H1 (cell line): Measurements from ENCODE around the gene POLDIP2. TPM values are rescaled to one million over a fixed set of nuclear protein-coding genes. Genes with fewer than 3 reads are reported as not detected.

Experiments used
- CTCF ChIA-PET: fragments of 300-600 bp; sonication (Branson Sonifier 250); formaldehyde crosslinking; loops from one replicate; lab custom pipeline; 2021; ENCODE audit not compliant: partially characterized antibody; lab: Charles Lee
- POLR2A ChIA-PET: fragments of 300-600 bp; sonication (Branson Sonifier 250); formaldehyde crosslinking; loops from one replicate; lab custom pipeline; 2021; ENCODE audit warnings: inconsistent platforms; ENCODE audit not compliant: partially characterized antibody; lab: Charles Lee
- DNase-seq, 2 experiments: peaks; one replicate each; pipeline versions ENCODE4 v3.0.0 to v3.0.0-alpha.2; 2010 to 2022; ENCODE audit warnings: low spot score in 2 of 2, low read depth in 1 of 2, mixed read lengths in 1 of 2
- FAIRE-seq: peaks from 2 replicates; lab custom pipeline; 2011; peaks lifted over from hg19 to GRCh38; lab: Jason Lieb, UNC
- H2AFZ ChIP-seq: 2 replicates; pipeline ENCODE4 v1.8.1; 2012; ENCODE audit warnings: low read length, inconsistent platforms
- H2AK5ac ChIP-seq: 2 replicates; pipeline ENCODE4 v1.6.1; 2013; ENCODE audit warnings: low read depth, low read length
- H2BK120ac ChIP-seq: replicated peaks from 2 replicates; pipeline ENCODE3; 2013; ENCODE audit warnings: low read depth, low read length, inconsistent platforms
- H2BK12ac ChIP-seq: 2 replicates; pipeline ENCODE4 v1.6.1; 2013; ENCODE audit warnings: low read depth, low read length
- H2BK15ac ChIP-seq: 2 replicates; pipeline ENCODE4 v1.6.1; 2013; ENCODE audit warnings: low read length
- H2BK20ac ChIP-seq: 2 replicates; pipeline ENCODE4 v1.6.1; 2013; ENCODE audit warnings: low read length
- H2BK5ac ChIP-seq: 2 replicates; pipeline ENCODE4 v1.6.1; 2013; ENCODE audit warnings: low read depth, low read length
- H3K14ac ChIP-seq: 2 replicates; pipeline ENCODE4 v1.6.1; 2013; ENCODE audit warnings: inconsistent platforms; ENCODE audit not compliant: insufficient read length
- H3K18ac ChIP-seq: 2 replicates; pipeline ENCODE4 v1.6.1; 2013; ENCODE audit warnings: low read length; ENCODE audit errors: extremely low read depth
- H3K23ac ChIP-seq: 2 replicates; pipeline ENCODE4 v1.6.1; 2013; ENCODE audit warnings: inconsistent platforms; ENCODE audit not compliant: insufficient read length
- H3K23me2 ChIP-seq: 2 replicates; pipeline ENCODE4 v1.6.1; 2013; ENCODE audit warnings: low read depth, low read length
- H3K27ac ChIP-seq: 2 replicates; pipeline ENCODE4 v1.6.1; 2011; ENCODE audit warnings: low read depth, low read length, inconsistent platforms
- H3K27me3 ChIP-seq, 4 experiments: replicated peaks in 1 of 4; 1 replicate in 1 of 4; 2 replicates in 3 of 4; pipeline versions ENCODE4 v1.6.1 to v1.8.1; 2011 to 2013; ENCODE audit warnings: low read length in 3 of 4, mild to moderate bottlenecking in 3 of 4, inconsistent platforms in 2 of 4, mixed read lengths in 2 of 4, moderate library complexity in 1 of 4; ENCODE audit not compliant: control insufficient read depth in 3 of 4, insufficient read depth in 3 of 4; ENCODE audit errors: extremely low read depth in 1 of 4
- H3K36me3 ChIP-seq, 4 experiments: 2 replicates each; pipeline versions ENCODE4 v1.6.1 to v1.8.1; 2011 to 2013; ENCODE audit warnings: mild to moderate bottlenecking in 4 of 4, low read length in 3 of 4, moderate library complexity in 2 of 4, control low read depth in 1 of 4, inconsistent platforms in 1 of 4; ENCODE audit not compliant: insufficient read depth in 4 of 4, control insufficient read depth in 2 of 4
- H3K4ac ChIP-seq: replicated peaks from 2 replicates; pipeline ENCODE3; 2013; ENCODE audit warnings: low read length, low read depth, mixed read lengths, inconsistent platforms; ENCODE audit not compliant: insufficient read length
- H3K4me1 ChIP-seq, 4 experiments: replicated peaks in 1 of 4; 1 replicate in 1 of 4; 2 replicates in 3 of 4; pipeline versions ENCODE4 v1.6.1 to v1.8.1; 2011 to 2013; ENCODE audit warnings: low read length in 3 of 4, inconsistent platforms in 2 of 4, mixed read lengths in 1 of 4; ENCODE audit not compliant: insufficient read depth in 4 of 4, control insufficient read depth in 3 of 4
- H3K4me2 ChIP-seq, 2 experiments: 2 replicates each; pipeline versions ENCODE4 v1.6.1 to v1.8.1; 2011 to 2013; ENCODE audit warnings: low read depth in 2 of 2, low read length in 2 of 2, control low read depth in 1 of 2, inconsistent platforms in 1 of 2, mild to moderate bottlenecking in 1 of 2; ENCODE audit not compliant: insufficient read depth in 1 of 2
- H3K4me3 ChIP-seq, 4 experiments: fragments of 200-600, 300-600 bp in 1 of 4; sonication (generic), shearing (Covaris generic), sonication (Bioruptor Twin) in 1 of 4; 2 replicates each; pipeline versions ENCODE4 v1.5.1 to v1.8.1; 2011 to 2016; ENCODE audit warnings: low read length in 4 of 4, low read depth in 3 of 4, control low read depth in 2 of 4, inconsistent platforms in 2 of 4, mild to moderate bottlenecking in 2 of 4, mixed read lengths in 1 of 4, moderate library complexity in 1 of 4; ENCODE audit not compliant: insufficient read depth in 2 of 4; ENCODE audit errors: extremely low read depth in 1 of 4
- H3K56ac ChIP-seq: replicated peaks from 2 replicates; pipeline ENCODE3; 2013; ENCODE audit warnings: low read depth, mild to moderate bottlenecking, mixed read lengths, low read length, inconsistent platforms; ENCODE audit not compliant: insufficient read length
- H3K79me1 ChIP-seq: 2 replicates; pipeline ENCODE4 v1.6.1; 2013; ENCODE audit warnings: low read depth, low read length, control low read depth
- H3K79me2 ChIP-seq, 2 experiments: 2 replicates each; pipeline versions ENCODE4 v1.6.1 to v1.8.1; 2012 to 2013; ENCODE audit warnings: low read length in 2 of 2, mild to moderate bottlenecking in 2 of 2, inconsistent platforms in 1 of 2; ENCODE audit not compliant: insufficient read depth in 2 of 2, control insufficient read depth in 1 of 2
- H3K9ac ChIP-seq, 4 experiments: replicated peaks in 1 of 4; 1 replicate in 1 of 4; 2 replicates in 3 of 4; pipeline versions ENCODE4 v1.6.1 to v1.8.1; 2011 to 2013; ENCODE audit warnings: low read depth in 3 of 4, low read length in 3 of 4, control low read depth in 2 of 4, mild to moderate bottlenecking in 2 of 4, moderate library complexity in 2 of 4, inconsistent platforms in 1 of 4; ENCODE audit errors: extremely low read depth in 1 of 4
- H3K9me3 ChIP-seq, 2 experiments: 2 replicates each; pipeline versions ENCODE4 v1.6.1 to v1.8.1; 2012 to 2013; ENCODE audit warnings: mild to moderate bottlenecking in 2 of 2, moderate library complexity in 2 of 2, control low read depth in 1 of 2, inconsistent platforms in 1 of 2, low read depth in 1 of 2, low read length in 1 of 2, mixed read lengths in 1 of 2; ENCODE audit not compliant: insufficient read depth in 2 of 2
- H4K20me1 ChIP-seq, 2 experiments: replicated peaks in 1 of 2; 2 replicates each; pipeline versions ENCODE3 to v1.8.1; 2011 to 2013; ENCODE audit warnings: inconsistent platforms in 2 of 2, low read length in 2 of 2, mild to moderate bottlenecking in 1 of 2; ENCODE audit not compliant: insufficient read depth in 2 of 2, control insufficient read depth in 1 of 2
- H4K5ac ChIP-seq: 2 replicates; pipeline ENCODE4 v1.6.1; 2013; ENCODE audit warnings: low read length, low read depth, mixed read lengths, inconsistent platforms; ENCODE audit not compliant: insufficient read length
- H4K8ac ChIP-seq: 2 replicates; pipeline ENCODE4 v1.8.0; 2013; ENCODE audit warnings: mild to moderate bottlenecking, moderate library complexity, low read length, inconsistent platforms; ENCODE audit not compliant: insufficient read depth; ENCODE audit errors: extremely low read depth
- H4K91ac ChIP-seq: replicated peaks from 2 replicates; pipeline ENCODE3; 2013; ENCODE audit warnings: low read length, mixed read lengths, inconsistent platforms; ENCODE audit not compliant: insufficient read length
- ASH2L ChIP-seq: fragments of 200-600, 300-600 bp; sonication (generic); IDR thresholded peaks from one replicate; pipeline ENCODE4 v1.7.1; 2017; ENCODE audit warnings: low read length
- CEBPB ChIP-seq: IDR thresholded peaks from 2 replicates; pipeline ENCODE4 v1.6.1; 2012; ENCODE audit warnings: low read depth, low read length
- CHD1 ChIP-seq: IDR thresholded peaks from 2 replicates; pipeline ENCODE4 v1.6.1; 2012; ENCODE audit warnings: low read depth, low read length, improper control_type of control experiment
- E2F6 ChIP-seq: IDR thresholded peaks from 2 replicates; pipeline ENCODE4 v1.6.1; 2012; ENCODE audit warnings: inconsistent platforms
- GABPA ChIP-seq: IDR thresholded peaks from 2 replicates; pipeline ENCODE4 v1.6.1; 2011; ENCODE audit warnings: mild to moderate bottlenecking, low read length, moderate library complexity, borderline replicate concordance; ENCODE audit not compliant: insufficient read depth
- PHF8 ChIP-seq: fragments of 200-600 bp; sonication (generic); conservative IDR thresholded peaks from 2 replicates; pipeline ENCODE4 v1.7.1; 2012; ENCODE audit warnings: low read depth, mild to moderate bottlenecking, inconsistent platforms, low read length, moderate library complexity
- SAP30 ChIP-seq: fragments of 300-600 bp; sonication (generic); IDR thresholded peaks from 2 replicates; pipeline ENCODE4 v1.7.1; 2012; ENCODE audit warnings: low read length, moderate library complexity, mild to moderate bottlenecking, inconsistent platforms; ENCODE audit not compliant: insufficient read depth, insufficient replicate concordance
- SIN3A ChIP-seq, 2 experiments: IDR thresholded peaks in 1 of 2; conservative IDR thresholded peaks in 1 of 2; 2 replicates each; pipeline ENCODE4 v1.6.1; 2011 to 2012; ENCODE audit warnings: low read length in 2 of 2, improper control_type of control experiment in 1 of 2, low read depth in 1 of 2, mild to moderate bottlenecking in 1 of 2
- SIX5 ChIP-seq: IDR thresholded peaks from 2 replicates; pipeline ENCODE4 v1.6.1; 2011; ENCODE audit warnings: mild to moderate bottlenecking, low read depth, low read length
- SP1 ChIP-seq: IDR thresholded peaks from 2 replicates; pipeline ENCODE4 v1.6.1; 2011; ENCODE audit warnings: low read depth, low read length
- SP2 ChIP-seq: IDR thresholded peaks from 2 replicates; pipeline ENCODE4 v1.6.1; 2012; ENCODE audit warnings: mild to moderate bottlenecking, low read length, inconsistent platforms
- TAF1 ChIP-seq: IDR thresholded peaks from 2 replicates; pipeline ENCODE4 v1.6.1; 2011; ENCODE audit warnings: mild to moderate bottlenecking, low read depth, low read length
- WGBS, 2 experiments: shearing (Covaris generic) in 1 of 2; methylation state at CpG; one replicate each; pipeline versions ENCODE4 v1.1.6 to v1.1.7; 2013 to 2015; ENCODE audit warnings: low lambda C conversion rate in 2 of 2, mixed read lengths in 2 of 2, inconsistent platforms in 1 of 2, low coverage in 1 of 2, missing lambda C conversion rate in 1 of 2; ENCODE audit not compliant: insufficient replicate concordance in 2 of 2, insufficient coverage in 1 of 2, insufficient read length in 1 of 2; ENCODE audit errors: extremely low coverage in 1 of 2, missing lambda C conversion rate in 1 of 2; 5-methylcytosine and 5-hydroxymethylcytosine counted together
- polyA plus RNA-seq, 7 experiments: library from polyadenylated mRNA; depleted of rRNA in 3 of 7; stranded (reverse) in 5 of 7; unstranded in 2 of 7; fragments of >200 nt in 5 of 7; fragments of 200-250 nt in 2 of 7; gene quantifications; 1 replicate in 5 of 7; 2 replicates in 1 of 7; 4 replicates in 1 of 7; pipeline versions ENCODE4 v1.2.1 to v1.2.3, GENCODE V29; 2011 to 2013; ENCODE audit warnings: missing spikeins in 2 of 7, mixed read lengths in 2 of 7
- total RNA-seq: library from RNA; stranded (reverse); fragmentation: NEBNext Ultra II Directional; extraction: Animal tissue kit (Norgen Biotek cat#: 25700); gene quantifications from 2 replicates; pipeline ENCODE4 v1.2.1, GENCODE V29; 2021

POLDIP2 gene
- total and polyA plus RNA-seq, 2 of the 8 experiments (the other 6 are each of a cell fraction or from before 2014, with no cell fraction given): 74.0 to 76.1 TPM

DNA sequence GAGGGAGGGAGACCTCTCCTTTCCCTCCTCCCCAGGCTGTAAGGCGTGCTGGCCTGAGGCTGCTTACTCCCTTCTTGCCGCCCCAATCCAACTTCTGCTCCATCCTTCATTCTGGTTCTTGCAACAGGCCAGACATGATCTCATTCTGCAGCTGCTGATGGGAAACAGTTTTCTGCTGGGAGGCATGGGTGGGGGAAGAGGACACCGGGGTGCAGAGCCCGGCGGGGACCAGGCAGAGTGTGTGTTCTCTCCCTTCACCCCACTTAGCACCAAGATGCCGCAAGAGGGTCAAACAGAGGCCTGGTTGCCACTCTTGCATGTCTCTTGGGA is 15.6 kb upstream of the POLDIP2 start:
- Histone ChIP-seq H3K18ac (no peak overlapping the region), H3K23me2 (peaks cover 16% of the 10 kb centered on the region; the same call in 1 of the 2 replicates), H3K9ac (no peak overlapping the region), H3K9me3 (no peaks in the 10 kb centered on the region), H2BK20ac (no peak overlapping the region), H3K4me2 (peak overlapping the region; percentile 76 to 89; a peak in 3 of 4 replicates), H3K56ac (no peak overlapping the region), H4K20me1 (peaks cover 2 to 12% of the 10 kb centered on the region in 2 experiments), H4K5ac (no peak overlapping the region), H3K79me2 (no peaks in the 10 kb centered on the region), H3K4me1 (peaks cover 3 to 16% (median 9%) of the 10 kb centered on the region in 4 experiments; a peak in 6 of 7 replicates), H2BK12ac (no peak overlapping the region), H2AK5ac (no peak overlapping the region), H2AFZ (no peak overlapping the region), H4K91ac (no peak overlapping the region), H3K14ac (no peak overlapping the region), H3K4me3 (0 out of 8 replicates have a peak overlapping the region, but pooled peaks of 1 of the 4 experiments have one; percentile 79), H3K23ac (no peak overlapping the region), H3K79me1 (no peaks in the 10 kb centered on the region; the same call in 1 of the 2 replicates), H4K8ac (no peak overlapping the region), H2BK15ac (no peak overlapping the region), H3K36me3 (no peaks in the 10 kb centered on the region), H2BK5ac (no peak overlapping the region), H2BK120ac (no peak overlapping the region), H3K4ac (no peak overlapping the region), H3K27me3 (peaks cover 9 to 19% (median 19%) of the 10 kb centered on the region in 4 experiments), H3K27ac (no peak overlapping the region)
- WGBS, 2 experiments: 72% methylated on average over 6 of the region's 6 CpGs; no CpG with 5 or more reads in 1 of the 2 experiments
- ChIA-PET POLR2A (interaction anchor here (0.7 to 12.7 kb wide), 5 partner anchors 8 to 125 kb away, joined by 3 to 103 read pairs (median 4); partner anchors contain the start of genes POLDIP2 and SLC13A2), CTCF (interaction anchor here (1.2 to 4.6 kb wide), 4 partner anchors 8 to 174 kb away, joined by 4 to 20 read pairs (median 6); partner anchors contain the start of gene POLDIP2)
- TF ChIP-seq GABPA (no peak), CEBPB (no peak), CHD1 (no peak), SAP30 (no peak), ASH2L (no peak), TAF1 (no peak), SIX5 (no peak), SP1 (no peak), PHF8 (no peak), E2F6 (no peak), SIN3A (conservative IDR thresholded peaks at IDR 0.05 in 1 of 2, IDR thresholded peaks at IDR 0.05 in 1 of 2; ENCODE audit: low read depth in 1 of 2, low read length in 2 of 2) (no peak), SP2 (no peak)
- no peak for FAIRE-seq
- DNase-seq: no peak
